Glomerular endothelial cell (primary cell): ENCODE measurements around the gene AAK1. TPM values are rescaled to one million over a fixed set of nuclear protein-coding genes. Genes with fewer than 3 reads are reported as not detected.
A peak's percentile ranks its signal among the peaks of the same experiment; 100 is the strongest.
"Not testable (repeated sequence)": the region's sequence is repeated elsewhere in the genome, so short reads cannot be mapped to it uniquely, and the experiment has no call there.

Experiments
- DNase-seq: peaks from one replicate; pipeline ENCODE4 v3.0.0-alpha.2; 2011; ENCODE audit warnings: low read depth, low spot score; ENCODE audit errors: extremely low read depth
- total RNA-seq: library from RNA; depleted of rRNA; stranded (reverse); fragments of >200 nt; gene quantifications from 2 replicates; pipeline ENCODE4 v1.2.3, GENCODE V29; 2015

Gene AAK1
- total RNA-seq, 1 donor from 2014 or later = 83.4 TPM

DNA sequence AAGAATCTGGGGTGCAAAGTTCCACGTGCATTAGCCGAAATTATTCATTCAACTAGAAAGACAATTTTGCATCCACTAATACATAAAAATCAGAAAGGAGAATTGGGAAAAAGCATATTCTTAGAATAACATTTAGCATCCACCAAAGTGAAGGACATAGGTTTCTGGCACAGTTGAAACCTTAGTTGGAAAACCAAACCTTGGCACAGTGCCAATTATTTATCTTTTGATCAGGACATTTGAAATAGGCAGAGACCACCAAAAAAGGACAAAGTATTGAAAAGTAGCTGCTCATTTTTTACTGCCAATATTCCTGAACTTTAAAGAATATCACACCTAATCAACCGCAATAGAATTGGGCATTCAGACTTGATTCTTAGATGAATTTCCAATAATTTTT, 180.8 kb downstream of the AAK1 start:
- no peak for DNase-seq

DNA sequence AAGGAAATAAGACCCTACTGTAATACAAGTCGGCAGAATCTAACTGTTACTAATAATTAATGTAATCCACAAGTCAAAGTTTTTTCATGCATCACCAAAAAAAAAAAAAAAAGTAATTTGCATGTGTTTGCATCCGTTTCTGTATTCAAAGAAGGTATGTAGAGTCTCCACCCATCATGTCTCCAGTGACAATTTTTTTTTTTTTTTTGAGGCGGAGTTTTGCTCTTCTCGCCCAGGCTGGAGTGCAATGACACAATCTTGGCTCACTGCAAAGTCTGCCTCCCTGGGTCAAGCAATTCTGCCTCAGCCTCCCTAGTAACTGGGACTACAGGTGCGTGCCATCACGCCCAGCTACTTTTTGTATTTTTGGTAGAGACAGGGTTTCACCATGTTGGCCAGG, 182.1 kb downstream of the AAK1 start:
- DNase-seq = no peak

DNA sequence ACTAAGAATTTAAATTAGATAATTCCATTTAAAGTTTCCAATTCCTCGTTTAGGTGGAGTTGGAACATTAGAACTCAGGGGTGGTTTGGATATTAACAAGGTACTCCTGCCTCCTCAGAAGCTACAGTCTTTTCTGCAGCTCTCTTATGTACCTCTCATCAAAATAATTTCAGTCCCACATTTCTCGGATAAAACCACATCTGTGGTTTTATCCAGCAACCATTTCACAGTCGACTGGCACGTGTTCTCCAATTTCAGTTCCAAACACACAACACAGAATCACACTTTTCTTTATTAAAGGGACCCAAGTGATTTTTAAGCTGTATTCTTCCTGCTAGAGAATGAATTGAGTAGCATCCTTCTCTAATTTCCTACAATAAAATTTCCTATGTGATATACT, 183.6 kb downstream of the AAK1 start:
- DNase-seq = no peak

DNA sequence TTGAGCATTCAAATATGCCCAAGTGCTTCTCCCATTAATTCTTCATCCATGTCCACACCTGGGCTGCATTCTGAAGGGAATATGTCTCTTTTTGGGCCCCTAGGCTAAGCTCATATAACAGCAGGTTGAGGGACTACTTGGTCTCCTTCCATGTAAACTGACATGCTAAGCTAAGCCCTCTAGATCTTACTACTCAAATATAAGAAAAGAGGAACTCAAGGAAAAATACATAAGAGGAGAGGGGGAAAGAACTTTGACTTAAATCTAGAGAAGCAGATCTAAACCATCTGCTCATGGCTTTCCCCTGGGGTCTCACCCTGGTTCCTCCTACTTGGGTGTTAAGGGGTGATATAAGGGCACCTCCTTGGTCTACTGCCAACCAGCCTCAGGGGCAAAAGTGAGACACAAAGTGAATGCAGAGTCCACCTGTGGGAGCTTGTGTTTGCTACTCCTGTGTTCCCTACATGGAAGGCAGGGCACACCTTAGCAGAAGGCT, 186.5 kb downstream of the AAK1 start:
- DNase-seq = no peak

DNA sequence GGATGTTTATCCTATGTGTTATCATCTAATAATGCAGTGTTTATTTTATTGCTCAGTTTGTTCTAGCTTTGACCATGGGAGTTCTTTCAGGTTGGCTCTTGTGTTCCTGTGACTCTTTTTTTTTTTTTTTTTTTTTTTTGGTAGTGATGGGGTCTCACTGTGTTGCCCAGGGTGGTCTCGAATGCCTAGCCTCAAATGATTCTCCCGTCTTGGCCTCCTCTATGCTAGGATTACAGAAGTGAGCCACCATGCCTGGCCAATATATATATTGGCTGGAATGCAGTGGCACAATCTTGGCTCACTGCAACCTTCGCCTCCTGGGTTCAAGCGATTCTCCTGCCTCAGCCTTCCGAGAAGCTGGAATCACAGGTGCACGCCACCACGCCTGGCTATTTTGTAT, 187.4 kb downstream of the AAK1 start:
- DNase-seq = no peak

DNA sequence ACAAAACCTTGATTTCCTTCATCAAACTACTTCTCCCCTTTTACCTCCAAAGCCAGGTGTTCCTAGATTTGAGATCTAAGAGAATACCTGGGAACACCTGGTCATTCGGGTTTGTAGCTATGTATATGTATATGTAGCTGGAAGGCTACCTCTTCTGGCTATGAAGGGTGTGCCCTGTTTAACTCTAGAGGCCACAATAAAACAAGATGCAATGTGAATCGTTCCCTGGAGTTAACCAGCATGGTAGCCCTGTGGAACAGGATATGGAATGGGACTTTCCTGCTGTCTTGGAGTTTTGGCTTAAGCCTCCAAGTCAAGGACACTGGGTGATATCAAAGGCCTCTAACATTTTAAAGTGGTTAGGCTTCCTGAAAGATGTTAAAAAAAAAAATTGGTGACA, 188.6 kb downstream of the AAK1 start:
- no peak for DNase-seq

DNA sequence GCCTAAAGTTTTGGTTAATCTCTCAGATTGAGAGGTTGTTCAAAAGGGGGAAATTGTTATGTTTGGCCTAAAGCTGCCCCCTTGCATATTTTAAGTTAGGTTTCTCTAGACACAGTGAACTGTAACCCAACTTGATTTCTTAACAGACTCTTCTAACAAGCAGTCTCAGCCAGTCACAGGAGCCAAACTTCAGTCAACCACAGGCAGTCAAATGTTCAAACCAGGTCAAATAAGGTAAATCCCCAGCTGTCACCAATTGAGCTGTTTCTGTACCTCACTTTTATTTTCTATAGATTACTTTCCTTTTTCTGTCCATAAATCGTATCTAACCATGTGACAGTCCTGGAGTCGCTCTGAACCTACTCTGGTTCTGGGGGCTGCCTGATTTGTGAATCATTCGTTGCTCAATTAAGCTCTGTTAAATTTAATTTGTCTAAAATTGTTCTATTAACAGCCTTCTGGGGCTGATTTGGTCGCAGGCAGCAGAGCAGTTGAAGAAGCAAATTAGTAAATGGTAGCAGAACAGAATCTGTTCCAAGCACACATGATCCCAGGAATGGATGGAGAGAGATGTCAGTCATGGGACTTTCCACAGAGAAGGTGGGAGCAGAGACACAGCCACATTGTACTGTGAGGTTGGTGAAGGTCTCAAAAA, 189.9 kb downstream of the AAK1 start:
- DNase-seq = no peak

DNA sequence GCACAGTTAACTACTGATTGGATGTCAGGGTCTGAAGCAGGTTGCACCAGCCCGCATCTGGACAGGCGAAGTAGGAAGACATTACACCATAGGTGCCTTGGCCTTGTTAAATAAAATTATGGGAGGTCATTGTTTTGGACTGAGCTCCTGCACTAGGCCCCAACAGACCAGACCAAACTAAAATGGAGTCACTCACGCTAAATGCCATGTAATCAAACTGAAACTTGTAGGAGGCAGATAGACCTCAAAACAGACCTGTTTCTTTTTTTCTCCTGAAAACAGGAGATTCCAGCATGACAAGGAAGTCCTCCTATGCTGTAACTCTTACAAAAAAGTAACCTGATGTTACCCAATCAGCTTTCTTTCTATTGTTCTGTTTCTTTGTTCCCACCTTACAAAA, 190.9 kb downstream of the AAK1 start:
- no peak for DNase-seq

DNA sequence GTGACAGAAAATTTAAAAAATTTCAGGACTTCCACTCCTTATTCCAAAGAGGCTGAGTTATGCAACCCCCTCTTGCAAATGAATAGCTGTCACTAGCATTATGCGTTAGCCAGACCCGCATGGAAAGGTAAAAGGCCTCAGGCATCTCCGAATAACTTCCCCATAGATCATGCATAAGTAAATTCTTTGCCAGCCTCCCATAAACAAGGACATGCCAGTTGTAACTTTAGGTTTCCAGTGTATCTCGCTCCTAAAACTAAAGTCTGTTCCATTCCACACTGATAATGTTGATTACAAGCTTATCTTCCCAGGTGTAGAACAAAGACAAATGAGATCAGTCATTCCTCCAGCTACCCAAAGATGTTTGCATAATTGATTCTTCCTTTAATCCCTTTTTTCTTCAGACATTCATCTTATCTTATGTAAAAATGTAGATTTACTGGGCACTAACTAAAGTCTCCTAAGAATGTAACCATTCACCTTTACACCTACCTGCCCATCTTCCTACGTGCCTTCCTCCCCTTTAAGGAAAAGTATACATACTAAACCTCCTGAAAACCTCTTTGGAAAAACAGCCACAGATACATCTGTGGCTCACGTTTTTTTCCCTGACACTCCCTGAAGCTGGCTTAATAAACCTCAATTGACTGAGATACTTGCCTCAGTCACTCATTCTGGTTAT, 192.7 kb downstream of the AAK1 start:
- no peak for DNase-seq

DNA sequence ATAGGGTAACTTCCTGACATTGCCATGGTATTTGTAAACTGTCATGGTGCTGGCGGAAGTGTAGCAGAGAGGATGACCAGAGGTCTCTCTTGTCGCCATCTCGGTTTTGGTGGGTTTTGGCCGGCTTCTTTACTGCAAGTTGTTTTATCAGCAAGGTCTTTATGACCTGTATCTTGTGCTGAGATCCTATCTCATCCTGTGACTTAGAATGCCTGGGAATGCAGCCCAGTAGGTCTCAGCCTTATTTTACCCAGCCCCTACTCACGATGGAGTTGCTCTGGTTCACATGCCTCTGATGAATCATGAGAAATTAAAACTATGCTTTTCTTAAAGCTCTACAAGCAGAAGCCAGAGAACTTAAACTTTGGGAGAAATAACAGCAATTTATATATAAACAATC, 193.6 kb downstream of the AAK1 start:
- DNase-seq = no peak

DNA sequence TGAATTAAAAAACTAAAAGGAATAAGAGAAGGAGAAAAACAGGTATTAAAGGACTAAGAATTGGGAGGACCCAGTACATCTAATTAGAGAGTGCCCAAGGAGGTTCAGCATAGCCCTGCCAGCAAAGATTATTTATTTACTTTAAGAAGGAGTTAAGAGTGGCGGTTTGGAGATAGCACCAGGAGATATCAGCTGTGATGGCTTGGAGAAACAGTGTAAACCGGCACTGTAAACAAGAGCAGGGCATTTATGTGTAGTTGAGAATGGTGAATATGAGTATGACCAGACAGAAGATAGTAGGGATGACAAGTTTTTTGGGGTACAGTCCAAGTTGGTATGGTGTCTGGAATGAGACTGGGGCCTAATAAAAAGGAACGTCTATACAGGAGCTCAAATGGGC, 199.9 kb downstream of the AAK1 start:
- DNase-seq = not testable (repeated sequence)

DNA sequence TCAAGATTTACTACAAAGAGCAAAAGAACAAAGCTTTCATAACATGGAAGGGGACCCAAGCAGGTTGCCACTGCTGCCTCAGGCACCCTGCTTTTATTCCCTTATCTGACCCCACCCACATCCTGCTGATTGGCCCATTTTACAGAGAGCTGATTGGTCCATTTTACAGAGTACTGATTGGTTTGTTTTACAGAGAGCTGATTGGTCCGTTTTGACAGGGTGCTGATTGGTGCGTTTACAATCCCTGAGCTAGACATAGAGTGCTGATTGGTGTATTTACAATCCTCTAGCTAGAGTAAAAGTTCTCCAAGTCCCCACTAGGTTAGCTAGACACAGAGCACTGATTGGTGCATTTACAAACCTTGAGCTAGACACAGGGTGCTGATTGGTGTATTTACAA, 204.0 kb downstream of the AAK1 start:
- not testable (repeated sequence) for DNase-seq

DNA sequence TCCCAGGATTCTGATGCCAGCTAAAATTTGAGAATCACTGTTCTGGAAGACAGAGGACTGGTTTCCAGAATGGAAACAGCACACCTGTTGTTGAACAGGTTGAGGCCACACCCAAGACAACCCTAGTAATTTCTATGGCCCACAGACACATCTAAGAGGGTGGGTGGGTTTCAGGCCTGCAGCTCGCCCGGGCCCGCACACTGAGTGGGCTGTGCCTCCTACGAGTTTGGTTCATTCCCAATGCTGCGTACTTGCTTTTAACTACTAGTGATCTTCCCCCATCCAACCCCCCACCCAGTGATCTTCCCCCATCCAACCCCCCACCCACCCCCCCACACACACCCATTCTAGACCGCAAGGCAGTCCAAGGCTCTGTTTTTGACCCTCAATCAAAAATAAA, 205.0 kb downstream of the AAK1 start:
- no peak for DNase-seq

DNA sequence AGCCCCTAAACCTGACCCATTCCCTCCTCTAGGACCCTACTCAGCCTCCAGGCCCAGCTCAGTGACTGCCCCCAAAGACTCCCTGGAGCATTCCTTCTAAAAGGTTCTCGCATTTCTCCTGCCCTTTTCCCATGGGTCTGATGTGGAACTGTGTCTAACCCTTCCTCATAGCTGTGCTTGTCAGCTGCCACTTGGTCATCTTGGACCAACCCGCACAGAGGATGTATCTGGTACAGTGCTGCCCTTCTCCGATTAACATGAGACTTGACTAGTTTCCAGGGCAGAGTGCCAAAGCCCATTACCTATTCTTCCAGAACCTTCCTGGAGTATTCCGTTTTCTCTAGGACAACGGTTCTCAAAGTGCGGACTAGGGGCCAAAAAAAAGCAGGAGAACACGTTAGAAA, 205.8 kb downstream of the AAK1 start:
- DNase-seq = peak; percentile 42

DNA sequence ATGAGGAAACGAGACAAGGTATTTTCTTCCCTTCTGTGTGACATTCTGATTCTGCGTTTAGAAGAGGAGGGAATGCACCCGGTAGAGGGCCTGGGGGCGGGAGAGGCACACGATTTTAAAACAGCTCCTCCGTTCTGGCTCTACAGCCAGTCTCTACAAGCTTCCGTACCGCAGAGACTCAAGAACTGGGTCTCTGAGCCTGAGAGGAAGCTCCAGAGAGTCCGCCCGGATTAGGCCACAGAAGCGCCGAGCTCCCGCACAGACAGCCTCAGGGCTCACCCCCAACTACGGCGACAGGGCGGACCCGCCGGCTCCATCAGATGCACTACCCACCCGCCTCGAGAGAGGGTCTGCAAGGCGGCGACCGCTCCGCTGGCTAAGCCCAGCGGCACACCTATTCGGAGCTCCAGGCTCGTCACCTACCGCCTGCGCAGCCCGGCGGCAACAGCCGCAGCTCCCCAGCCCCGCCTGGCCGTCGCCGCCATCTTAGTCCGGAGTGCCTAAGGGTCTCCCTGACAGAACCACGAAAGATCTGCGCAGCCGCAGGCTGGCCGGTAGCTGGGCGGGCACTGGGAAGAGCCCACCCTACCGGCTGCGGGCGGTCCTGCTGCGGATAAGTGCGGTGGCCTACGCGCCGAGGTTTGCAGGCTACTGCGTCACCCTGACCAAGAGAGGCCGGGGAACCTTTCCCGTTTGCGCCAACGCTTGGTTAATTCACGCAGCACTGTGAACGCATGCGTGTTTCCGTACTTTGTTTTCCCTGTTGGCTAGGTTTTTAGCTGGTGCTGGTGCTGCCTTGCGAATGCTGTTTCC, 206.4 kb downstream of the AAK1 start, which contains the start of gene NFU1:
Gene NFU1, minus strand, starts transcription at position 498 of the 813 bp plus-strand sequence. Its CDS starts 13 bp downstream, at position 485.
- peak; percentile 81 for DNase-seq

DNA sequence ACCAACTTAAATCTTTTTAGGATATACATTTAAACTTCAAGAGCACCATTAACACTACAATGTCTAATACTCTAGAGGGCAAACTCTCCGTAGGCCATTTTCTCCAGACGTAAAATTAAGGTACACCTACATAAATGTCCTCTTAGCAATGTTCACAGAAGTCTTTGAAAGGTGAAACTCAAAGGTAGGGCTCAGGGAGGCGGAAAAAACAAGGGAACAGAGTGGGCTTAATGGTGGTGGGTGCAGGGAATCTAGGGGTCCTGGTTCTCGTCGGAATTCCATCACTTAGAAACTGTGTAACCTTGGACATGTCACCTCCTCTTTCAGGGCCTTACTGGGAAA, 207.0 kb downstream of the AAK1 start:
- no peak for DNase-seq

DNA sequence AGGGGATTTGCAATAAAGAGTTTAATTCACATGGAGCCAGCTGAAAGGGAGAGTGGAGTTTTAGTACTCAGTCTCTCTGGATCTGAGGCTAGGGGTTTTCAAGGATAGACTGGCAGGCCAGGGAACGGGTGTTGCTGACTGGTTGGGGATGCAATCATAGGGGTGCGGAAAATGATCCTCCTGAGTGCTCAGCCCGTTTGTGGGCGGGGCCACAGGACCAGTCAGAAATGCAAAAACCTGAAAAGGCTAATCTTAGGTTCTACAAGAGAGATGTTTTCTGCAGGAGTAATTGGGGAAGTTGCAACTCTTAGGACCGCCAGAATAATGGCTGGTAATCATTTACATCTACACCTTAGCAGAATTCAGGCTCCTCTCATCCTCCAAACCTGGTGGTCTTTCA, 208.8 kb downstream of the AAK1 start:
- DNase-seq = no peak

DNA sequence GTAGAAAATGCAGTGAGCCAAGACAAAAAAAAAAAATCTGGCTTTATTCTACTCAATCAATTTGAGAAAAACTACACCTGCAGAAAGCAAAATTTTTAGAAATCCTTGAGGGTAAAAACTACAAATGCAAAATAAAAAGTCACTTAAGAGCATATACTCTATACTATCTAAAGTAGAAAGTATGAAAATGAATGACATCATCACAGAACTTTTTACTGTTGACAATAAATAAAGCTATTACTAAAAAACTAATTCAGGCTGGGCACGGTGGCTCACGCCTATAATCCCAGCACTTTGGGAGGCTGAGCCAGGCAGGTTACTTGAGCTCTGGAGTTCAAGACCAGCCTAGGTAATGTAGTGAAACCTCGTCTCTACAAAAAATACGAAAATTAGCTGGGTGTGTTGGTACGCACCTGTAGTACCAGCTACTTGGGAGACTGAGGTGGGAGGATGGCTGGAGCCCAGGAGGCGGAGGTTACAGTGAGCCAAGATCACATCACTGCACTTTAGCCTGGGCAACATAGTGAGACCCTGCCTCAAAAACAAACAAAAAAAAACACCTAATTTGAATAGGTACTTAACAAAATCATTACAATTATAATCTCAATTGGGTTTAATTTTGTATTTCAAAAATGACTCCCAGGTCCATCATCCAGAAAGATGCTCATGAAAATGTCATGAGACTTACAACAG, 213.9 kb downstream of the AAK1 start:
- no peak for DNase-seq

DNA sequence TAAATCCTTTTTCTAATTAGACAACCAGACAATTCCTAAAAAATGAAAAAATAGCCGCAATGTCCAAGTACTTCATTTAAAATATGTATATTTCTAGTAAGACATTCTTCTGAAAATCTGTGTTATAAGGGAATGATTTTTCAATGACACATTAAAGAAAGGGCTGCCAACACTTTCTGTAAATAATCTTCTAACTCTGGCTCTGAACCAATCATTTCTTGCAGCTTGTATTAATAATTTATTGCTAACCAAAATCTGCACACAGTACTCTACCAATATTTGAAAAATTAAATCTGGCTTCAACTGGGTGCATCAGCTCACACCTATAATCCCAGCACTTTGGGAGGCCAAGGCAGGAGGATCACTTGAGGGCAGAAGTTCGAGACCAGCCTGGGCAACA, 214.6 kb downstream of the AAK1 start:
- DNase-seq = no peak

DNA sequence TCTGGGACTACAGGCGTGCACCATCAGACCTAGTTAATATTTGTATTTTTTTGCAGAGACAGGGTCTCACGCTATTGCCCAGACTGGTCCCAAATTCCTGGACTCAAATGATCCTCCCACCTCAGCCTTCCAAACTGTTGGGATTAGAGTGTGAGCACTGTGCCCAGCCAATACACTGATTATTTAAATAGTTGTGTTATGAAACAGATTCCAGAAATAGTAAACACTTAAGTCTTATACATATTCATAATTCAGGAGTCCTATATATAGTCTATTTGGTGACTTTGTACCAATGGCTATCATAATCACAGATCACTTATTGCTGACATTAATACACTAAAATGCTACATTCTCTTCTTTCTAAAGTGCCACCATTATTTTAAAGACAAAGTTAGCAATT, 219.1 kb downstream of the AAK1 start:
- DNase-seq = no peak

DNA sequence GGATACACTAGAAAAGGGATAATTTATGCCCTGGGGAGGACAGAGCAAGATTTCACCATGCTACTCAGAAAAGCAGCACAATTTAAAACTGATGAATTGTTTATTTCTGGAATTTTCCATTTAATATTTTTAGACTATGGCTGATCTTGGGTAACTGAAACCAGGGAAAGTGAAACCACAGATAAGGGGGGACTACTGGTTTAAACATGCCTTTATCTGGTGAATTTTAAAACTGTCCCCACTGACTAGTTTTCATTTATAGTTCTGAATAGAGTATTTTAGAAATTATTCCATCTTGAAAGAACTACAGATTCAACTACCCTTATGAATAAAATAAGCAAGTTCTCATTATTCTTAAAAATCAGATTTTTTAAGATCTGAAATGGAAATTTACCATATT, 221.3 kb downstream of the AAK1 start:
- no peak for DNase-seq
